Liver (tissue), 9 donors: ENCODE measurements around the gene ATP2A1. TPM values are rescaled to one million over a fixed set of nuclear protein-coding genes. Genes with fewer than 3 reads are reported as not detected.

Experiments
- DNase-seq: peaks from one replicate; pipeline ENCODE4 v3.0.0-alpha.2; 2017; ENCODE audit warnings: low spot score
- H3K27ac ChIP-seq, 2 donors: one replicate each; pipeline ENCODE4 v1.7.0; 2013; ENCODE audit warnings: inconsistent platforms in 2 of 2, low read length in 2 of 2, control low read depth in 1 of 2, low read depth in 1 of 2, mild to moderate bottlenecking in 1 of 2
- H3K27me3 ChIP-seq, 4 donors: one replicate each; pipeline versions ENCODE4 v1.6.1 to v1.7.0; 2013; ENCODE audit warnings: low read length in 3 of 4, inconsistent platforms in 1 of 4, mild to moderate bottlenecking in 1 of 4, moderate library complexity in 1 of 4; ENCODE audit not compliant: control insufficient read depth in 4 of 4, insufficient read depth in 4 of 4
- H3K36me3 ChIP-seq, 4 donors: one replicate each; pipeline versions ENCODE4 v1.6.1 to v1.7.0; 2013; ENCODE audit warnings: low read length in 3 of 4, mild to moderate bottlenecking in 3 of 4, low read depth in 1 of 4, moderate library complexity in 1 of 4; ENCODE audit not compliant: control insufficient read depth in 4 of 4, insufficient read depth in 3 of 4
- H3K4me1 ChIP-seq, 4 donors: one replicate each; pipeline versions ENCODE4 v1.6.1 to v1.7.0; 2013; ENCODE audit warnings: low read length in 3 of 4, mild to moderate bottlenecking in 3 of 4, moderate library complexity in 1 of 4; ENCODE audit not compliant: control insufficient read depth in 4 of 4, insufficient read depth in 4 of 4
- H3K4me3 ChIP-seq, 3 donors: one replicate each; pipeline versions ENCODE4 v1.6.1 to v1.7.0; 2013; ENCODE audit warnings: low read length in 3 of 3, control low read depth in 1 of 3, low read depth in 1 of 3, mild to moderate bottlenecking in 1 of 3
- H3K9ac ChIP-seq, 2 donors: one replicate each; pipeline ENCODE4 v1.7.0; 2013; ENCODE audit warnings: low read length in 2 of 2, mild to moderate bottlenecking in 2 of 2, moderate library complexity in 2 of 2, control low read depth in 1 of 2, low read depth in 1 of 2
- H3K9me3 ChIP-seq, 4 donors: one replicate each; pipeline versions ENCODE4 v1.6.1 to v1.7.0; 2013; ENCODE audit warnings: low read length in 3 of 4; ENCODE audit not compliant: control insufficient read depth in 4 of 4
- CTCF ChIP-seq: fragments of 150-350 bp; IDR thresholded peaks from 2 replicates; pipeline ENCODE4 v1.5.1; 2017; ENCODE audit warnings: improper control_type of control experiment, low read depth, low read length; ENCODE audit not compliant: missing input control
- EGR1 ChIP-seq, 2 donors: IDR thresholded peaks; 2 replicates each; pipeline ENCODE4 v1.6.1; 2016 to 2018; ENCODE audit warnings: antibody characterized with exemption in 2 of 2, low read depth in 2 of 2
- FOXA2 ChIP-seq: IDR thresholded peaks from 2 replicates; pipeline ENCODE4 v1.6.1; 2016; ENCODE audit warnings: antibody characterized with exemption
- GABPA ChIP-seq, 2 donors: IDR thresholded peaks in 1 of 2; conservative IDR thresholded peaks in 1 of 2; 2 replicates each; pipeline ENCODE4 v1.6.1; 2016; ENCODE audit warnings: antibody characterized with exemption in 2 of 2, mild to moderate bottlenecking in 1 of 2, moderate library complexity in 1 of 2
- HNF4A ChIP-seq, 2 donors: conservative IDR thresholded peaks; 2 replicates each; pipeline ENCODE4 v1.6.1; 2016; ENCODE audit warnings: antibody characterized with exemption in 2 of 2, mild to moderate bottlenecking in 2 of 2
- HNF4G ChIP-seq: IDR thresholded peaks from 2 replicates; pipeline ENCODE4 v1.6.1; 2016; ENCODE audit warnings: antibody characterized with exemption
- JUND ChIP-seq, 2 donors: IDR thresholded peaks; 2 replicates each; pipeline ENCODE4 v1.6.1; 2016; ENCODE audit warnings: antibody characterized with exemption in 2 of 2
- MAX ChIP-seq: IDR thresholded peaks from 2 replicates; pipeline ENCODE4 v1.6.1; 2016; ENCODE audit warnings: antibody characterized with exemption
- NR2F2 ChIP-seq: IDR thresholded peaks from 2 replicates; pipeline ENCODE4 v1.6.1; 2016; ENCODE audit warnings: antibody characterized with exemption
- RAD21 ChIP-seq, 2 donors: IDR thresholded peaks; 2 replicates each; pipeline ENCODE4 v1.6.1; 2016; ENCODE audit warnings: antibody characterized with exemption in 2 of 2, mild to moderate bottlenecking in 2 of 2
- REST ChIP-seq: IDR thresholded peaks from 2 replicates; pipeline ENCODE4 v1.6.1; 2016; ENCODE audit warnings: antibody characterized with exemption, mild to moderate bottlenecking
- RXRA ChIP-seq, 2 donors: IDR thresholded peaks; 2 replicates each; pipeline ENCODE4 v1.6.1; 2017 to 2018; ENCODE audit warnings: antibody characterized with exemption in 2 of 2, mild to moderate bottlenecking in 1 of 2
- SP1 ChIP-seq: IDR thresholded peaks from 2 replicates; pipeline ENCODE4 v1.6.1; 2018; ENCODE audit warnings: antibody characterized with exemption, mild to moderate bottlenecking
- TAF1 ChIP-seq: conservative IDR thresholded peaks from 2 replicates; pipeline ENCODE4 v1.6.1; 2016; ENCODE audit warnings: antibody characterized with exemption, mild to moderate bottlenecking
- YY1 ChIP-seq: IDR thresholded peaks from 2 replicates; pipeline ENCODE4 v1.6.1; 2016; ENCODE audit warnings: antibody characterized with exemption, mild to moderate bottlenecking
- ZBTB33 ChIP-seq: IDR thresholded peaks from 2 replicates; pipeline ENCODE4 v1.6.1; 2016; ENCODE audit warnings: antibody characterized with exemption
- WGBS: extraction: QIAGEN DNeasy Blood & Tissue Kit; methylation state at CpG from one replicate; pipeline ENCODE4 v1.1.7; 2013; 5-methylcytosine and 5-hydroxymethylcytosine counted together
- polyA plus RNA-seq, 2 donors: library from polyadenylated mRNA; stranded (reverse) in 1 of 2; unstranded in 1 of 2; fragments of 200-250 nt in 1 of 2; fragments of >200 nt in 1 of 2; fragmentation: Nextera tagmentation in 1 of 2; extraction: Ambion mirVana in 1 of 2; gene quantifications; one replicate each; pipeline versions ENCODE4 v1.2.1 to v1.2.3, GENCODE V29; 2013 to 2015
- total RNA-seq, 2 donors: library from RNA; depleted of rRNA; stranded (reverse); fragments of >200 nt; gene quantifications; one replicate each; pipeline ENCODE4 v1.2.3, GENCODE V29; 2014
- TF ChIP-seq, protein P1 (sequence below): IDR thresholded peaks from 2 replicates; pipeline ENCODE4 v1.6.1; 2016; ENCODE audit warnings: antibody characterized with exemption
- donor health status: healthy.
- donor health status: healthy.
- donor health status: healthy.
- donor health status: healthy.
- donor health status: healthy.

ATP2A1 gene
- total and polyA plus RNA-seq, 4 donors, result 0.07 to 0.23 (median 0.13) TPM

DNA sequence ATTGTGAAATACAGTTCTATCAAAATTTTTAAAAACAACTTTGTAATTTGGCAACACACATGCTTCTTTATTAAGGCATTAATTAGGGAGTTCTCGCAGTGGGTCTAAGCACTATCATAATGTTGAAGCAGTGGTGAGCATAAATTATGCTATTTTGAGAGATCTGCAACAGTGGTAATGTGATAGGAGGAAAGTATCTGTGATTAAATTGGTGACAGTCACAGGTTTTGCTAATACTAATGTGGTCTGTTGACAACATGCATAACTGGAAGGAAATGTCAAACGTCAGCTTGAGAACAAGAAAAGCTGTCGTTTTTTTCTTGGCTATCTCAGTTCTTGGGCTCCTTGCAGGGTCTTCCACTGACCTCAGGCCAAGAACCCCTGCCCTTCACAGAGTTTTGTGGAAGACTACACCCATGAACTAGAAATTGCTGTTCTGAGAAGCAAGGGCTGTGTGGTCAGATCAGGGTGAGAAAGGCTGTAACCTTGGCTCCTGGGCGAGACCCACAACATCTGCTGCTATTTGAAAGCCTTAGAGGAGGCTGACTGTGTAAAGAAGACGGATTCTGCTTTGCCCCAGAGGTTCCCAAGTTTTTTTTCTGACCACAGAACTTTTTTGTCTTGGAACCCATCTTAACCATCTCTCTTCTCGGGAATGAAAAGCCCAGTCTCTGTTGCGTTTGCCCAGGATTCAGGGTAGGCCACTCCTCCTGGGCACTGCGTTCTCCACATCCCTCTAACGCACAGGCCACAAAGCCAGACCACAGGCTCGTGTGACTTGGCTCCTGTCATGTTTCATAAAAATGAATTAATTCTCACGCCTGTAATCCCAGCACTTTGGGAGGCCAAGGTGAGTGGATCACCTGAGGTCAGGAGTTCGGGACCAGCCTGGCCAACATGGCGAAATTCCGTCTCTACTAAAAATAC lies 13.9 kb downstream of the ATP2A1 start:
- H3K27ac ChIP-seq, result no peak overlapping the region
- H3K4me1 ChIP-seq, result no peaks in the 10 kb centered on the region
- no peak overlapping the region for H3K9ac ChIP-seq
- no peak for DNase-seq
- 85% methylated on average over 14 of the region's 14 CpGs for WGBS
- no peaks in the 10 kb centered on the region for H3K27me3 ChIP-seq
- peaks cover 0 to 2% (median 0%) of the 10 kb centered on the region in 4 donors for H3K36me3 ChIP-seq
- TF ChIP-seq ZBTB33 (no peak), NR2F2 (no peak), GABPA (IDR thresholded peaks at IDR 0.05 in 1 of 2, conservative IDR thresholded peaks at IDR 0.05 in 1 of 2) (no peak), RAD21 (IDR thresholded peaks at IDR 0.05) (no peak), CTCF (no peak), HNF4G (no peak), HNF4A (conservative IDR thresholded peaks at IDR 0.05) (no peak), JUND (IDR thresholded peaks at IDR 0.05) (no peak)
- no peaks in the 10 kb centered on the region for H3K9me3 ChIP-seq
- H3K4me3 ChIP-seq, result no peak overlapping the region

- Histone ChIP-seq H3K27me3 (no peaks in the 10 kb centered on the region), H3K9me3 (no peaks in the 10 kb centered on the region), H3K27ac (no peak overlapping the region), H3K9ac (no peak overlapping the region), H3K4me3 (no peak overlapping the region), H3K4me1 (no peaks in the 10 kb centered on the region), H3K36me3 (peaks cover 0 to 2% (median under 1%) of the 10 kb centered on the region in 4 donors)
- TF ChIP-seq FOXA2 (no peak), MAX (no peak), JUND (IDR thresholded peaks at IDR 0.05) (no peak), NR2F2 (no peak), SP1 (no peak), GABPA (IDR thresholded peaks at IDR 0.05 in 1 of 2, conservative IDR thresholded peaks at IDR 0.05 in 1 of 2) (no peak), ZBTB33 (no peak), RAD21 (IDR thresholded peaks at IDR 0.05) (no peak), TAF1 (no peak), YY1 (no peak), EGR1 (IDR thresholded peaks at IDR 0.05; ENCODE audit: low read depth in 2 of 2) (no peak), HNF4G (no peak), CTCF (no peak), RXRA (IDR thresholded peaks at IDR 0.05) (no peak), HNF4A (conservative IDR thresholded peaks at IDR 0.05) (no peak), REST (no peak)
- TF ChIP-seq, protein P1, sequence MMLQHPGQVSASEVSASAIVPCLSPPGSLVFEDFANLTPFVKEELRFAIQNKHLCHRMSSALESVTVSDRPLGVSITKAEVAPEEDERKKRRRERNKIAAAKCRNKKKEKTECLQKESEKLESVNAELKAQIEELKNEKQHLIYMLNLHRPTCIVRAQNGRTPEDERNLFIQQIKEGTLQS, result no peak
- WGBS, result 96% methylated on average over 4 of the region's 4 CpGs
- DNase-seq, result no peak
Observed at GRCh38 chr16:28893291-28893690, 15.0 kb downstream of the ATP2A1 start.
